ENCODE measurements around the gene TEKTIP1. TPM values are rescaled to one million over a fixed set of nuclear protein-coding genes. Genes with fewer than 3 reads are reported as not detected.

TEKTIP1 gene
- total and polyA plus RNA-seq, 2 experiments from 2014 or later, result 1.5 TPM; not detected in 1

DNA sequence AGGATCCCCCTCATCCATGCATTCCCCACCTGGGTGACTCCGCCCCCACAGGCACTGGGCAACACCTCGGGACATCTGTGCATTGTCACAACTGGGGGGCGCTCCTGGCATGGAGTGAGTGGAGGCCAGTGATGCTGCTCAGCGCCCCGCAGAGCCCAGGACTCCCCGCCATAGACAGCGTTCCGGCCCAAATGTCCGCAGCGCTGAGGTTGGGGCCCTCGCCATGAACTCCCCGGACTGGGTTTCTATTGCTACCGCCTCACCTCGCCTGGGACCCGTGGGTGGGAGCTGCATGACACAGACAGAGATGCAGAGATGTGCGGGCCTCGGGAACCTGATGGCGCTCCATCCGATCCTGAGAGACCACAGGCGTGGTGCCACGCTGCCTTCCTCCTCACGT, 28.2 kb upstream of the TEKTIP1 start:
- Histone ChIP-seq H3K27ac (no peak overlapping the region), H3K9me2 (replicated peaks; ENCODE audit: insufficient read depth) (no peaks in the 10 kb centered on the region), H4K20me1 (ENCODE audit: insufficient read depth, poor library complexity, severe bottlenecking) (peaks cover 81% of the 10 kb centered on the region), H3K4me1 (ENCODE audit: insufficient read depth) (peaks cover 10% of the 10 kb centered on the region), H2AFZ (no peak overlapping the region), H3K4me2 (no peak overlapping the region), H3K9me3 (ENCODE audit: low read depth) (no peaks in the 10 kb centered on the region), H3K79me2 (peaks cover 95% of the 10 kb centered on the region), H3K36me3 (replicated peaks; ENCODE audit: insufficient read depth, low read depth) (no peaks in the 10 kb centered on the region), H3K27me3 (no peaks in the 10 kb centered on the region), H3K4me3 (no peak overlapping the region)
- TF ChIP-seq EZH2phosphoT487 (IDR thresholded peaks at IDR 0.05; ENCODE audit: low read depth, severe bottlenecking, unreplicated experiment) (no peak), EZH2 (IDR thresholded peaks at IDR 0.05; ENCODE audit: borderline replicate concordance) (no peak)
- TF ChIP-seq, protein P1, sequence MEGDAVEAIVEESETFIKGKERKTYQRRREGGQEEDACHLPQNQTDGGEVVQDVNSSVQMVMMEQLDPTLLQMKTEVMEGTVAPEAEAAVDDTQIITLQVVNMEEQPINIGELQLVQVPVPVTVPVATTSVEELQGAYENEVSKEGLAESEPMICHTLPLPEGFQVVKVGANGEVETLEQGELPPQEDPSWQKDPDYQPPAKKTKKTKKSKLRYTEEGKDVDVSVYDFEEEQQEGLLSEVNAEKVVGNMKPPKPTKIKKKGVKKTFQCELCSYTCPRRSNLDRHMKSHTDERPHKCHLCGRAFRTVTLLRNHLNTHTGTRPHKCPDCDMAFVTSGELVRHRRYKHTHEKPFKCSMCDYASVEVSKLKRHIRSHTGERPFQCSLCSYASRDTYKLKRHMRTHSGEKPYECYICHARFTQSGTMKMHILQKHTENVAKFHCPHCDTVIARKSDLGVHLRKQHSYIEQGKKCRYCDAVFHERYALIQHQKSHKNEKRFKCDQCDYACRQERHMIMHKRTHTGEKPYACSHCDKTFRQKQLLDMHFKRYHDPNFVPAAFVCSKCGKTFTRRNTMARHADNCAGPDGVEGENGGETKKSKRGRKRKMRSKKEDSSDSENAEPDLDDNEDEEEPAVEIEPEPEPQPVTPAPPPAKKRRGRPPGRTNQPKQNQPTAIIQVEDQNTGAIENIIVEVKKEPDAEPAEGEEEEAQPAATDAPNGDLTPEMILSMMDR (IDR thresholded peaks at IDR 0.05; ENCODE audit: poor library complexity), result no peak
- 91% methylated on average over 19 of the region's 22 CpGs for WGBS (ENCODE audit: low lambda C conversion rate, missing lambda C conversion rate)
- DNase-seq (ENCODE audit: low spot score), result no peak

DNA sequence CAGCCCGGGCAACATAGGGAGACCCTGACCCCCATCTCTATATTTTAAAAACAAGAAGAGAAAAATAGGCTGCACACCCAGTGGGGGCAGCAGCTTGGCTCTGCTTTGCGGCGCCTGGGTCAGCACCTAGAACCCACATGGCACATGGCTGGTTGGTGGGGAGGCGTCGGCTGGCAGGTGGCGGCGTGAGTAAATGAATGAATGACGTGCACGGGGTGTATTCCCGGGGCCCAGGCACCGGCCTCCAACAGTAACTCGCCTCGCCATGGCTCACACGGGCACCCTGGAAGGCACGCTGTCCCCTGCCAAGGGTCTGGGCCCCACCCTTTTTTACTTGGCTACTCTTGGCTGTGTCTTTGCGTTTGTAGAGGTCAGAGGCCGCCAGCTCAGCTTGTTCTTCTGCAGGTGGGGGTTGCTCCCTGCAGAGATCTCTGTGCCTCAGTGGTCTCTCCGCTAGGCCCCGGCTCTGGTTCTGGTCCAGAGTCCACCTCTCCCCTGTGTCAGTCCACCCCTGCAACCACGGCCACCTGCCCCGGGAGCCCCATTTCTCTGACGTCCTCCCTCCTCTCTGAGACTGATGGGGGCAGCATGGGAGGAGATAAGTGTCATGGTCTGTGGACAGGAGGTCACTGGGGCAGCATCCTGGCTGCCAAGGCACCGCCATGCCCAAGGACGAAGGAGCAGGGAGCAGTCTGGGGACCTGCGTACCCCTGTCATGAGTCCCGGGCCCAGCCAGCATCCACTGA, 27.3 kb upstream of the TEKTIP1 start:
- WGBS (ENCODE audit: low lambda C conversion rate, missing lambda C conversion rate), result 97% methylated on average over 26 of the region's 26 CpGs
- Histone ChIP-seq H3K9me2 (replicated peaks; ENCODE audit: insufficient read depth) (no peaks in the 10 kb centered on the region), H3K9me3 (ENCODE audit: low read depth) (no peaks in the 10 kb centered on the region), H2AFZ (no peak overlapping the region), H3K4me2 (no peak overlapping the region), H3K27ac (no peak overlapping the region), H4K20me1 (ENCODE audit: insufficient read depth, poor library complexity, severe bottlenecking) (peaks cover 91% of the 10 kb centered on the region), H3K4me1 (ENCODE audit: insufficient read depth) (peaks cover 10% of the 10 kb centered on the region), H3K36me3 (replicated peaks; ENCODE audit: insufficient read depth, low read depth) (no peaks in the 10 kb centered on the region), H3K79me2 (peaks cover 100% of the 10 kb centered on the region), H3K27me3 (no peaks in the 10 kb centered on the region), H3K4me3 (no peak overlapping the region)
- no peak for DNase-seq (ENCODE audit: low spot score)
- TF ChIP-seq EZH2 (IDR thresholded peaks at IDR 0.05; ENCODE audit: borderline replicate concordance) (no peak), EZH2phosphoT487 (IDR thresholded peaks at IDR 0.05; ENCODE audit: low read depth, severe bottlenecking, unreplicated experiment) (no peak)
- TF ChIP-seq, protein P1 (IDR thresholded peaks at IDR 0.05; ENCODE audit: poor library complexity), result no peak

DNA sequence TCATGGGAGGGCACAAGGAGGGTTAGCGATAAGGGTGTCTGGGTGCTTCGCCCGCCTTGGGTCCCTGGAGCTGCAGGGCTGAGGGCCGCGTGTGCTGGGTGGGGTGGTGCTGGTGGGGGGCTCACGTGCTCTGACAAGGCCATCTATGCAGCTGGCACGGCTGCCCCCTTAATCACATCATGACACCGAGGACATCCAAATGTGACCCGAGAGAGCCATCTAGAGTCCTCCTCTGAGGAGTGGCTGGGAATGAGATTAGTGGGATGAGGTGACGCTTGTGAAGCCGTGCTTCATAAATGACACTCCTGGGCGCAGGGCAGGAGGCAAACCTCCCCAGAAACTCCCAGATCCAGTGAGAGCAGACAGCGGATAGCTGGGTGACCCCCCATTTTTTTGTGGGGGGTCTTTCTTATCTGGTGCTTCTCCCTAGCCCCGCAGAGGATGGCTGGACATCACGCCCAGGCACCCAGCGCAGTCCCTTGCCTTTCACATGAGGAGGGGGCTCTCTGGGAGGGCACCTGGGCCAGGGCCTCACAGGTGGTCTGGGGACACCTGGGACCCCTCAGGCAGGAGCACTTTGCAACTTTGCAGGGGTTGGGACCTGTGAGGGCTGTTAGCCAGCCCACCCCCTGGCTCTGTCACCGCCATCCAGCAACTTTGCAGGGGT, 26.3 kb upstream of the TEKTIP1 start:
- no peak for DNase-seq (ENCODE audit: low spot score)
- no peak overlapping the region for H3K27ac ChIP-seq
- TF ChIP-seq, protein P1 (IDR thresholded peaks at IDR 0.05; ENCODE audit: poor library complexity), result no peak
- TF ChIP-seq EZH2 (IDR thresholded peaks at IDR 0.05; ENCODE audit: borderline replicate concordance), result no peak
- no peak for TF ChIP-seq EZH2phosphoT487 (IDR thresholded peaks at IDR 0.05; ENCODE audit: low read depth, severe bottlenecking, unreplicated experiment)
- no peak overlapping the region for H2AFZ ChIP-seq
- H3K9me3 ChIP-seq (ENCODE audit: low read depth), result no peaks in the 10 kb centered on the region
- no peaks in the 10 kb centered on the region for H3K27me3 ChIP-seq
- peaks cover 98% of the 10 kb centered on the region for H4K20me1 ChIP-seq (ENCODE audit: insufficient read depth, poor library complexity, severe bottlenecking)
- no peaks in the 10 kb centered on the region for H3K36me3 ChIP-seq (replicated peaks; ENCODE audit: insufficient read depth, low read depth)
- WGBS (ENCODE audit: low lambda C conversion rate, missing lambda C conversion rate), result 94% methylated on average over 17 of the region's 17 CpGs
- H3K79me2 ChIP-seq, result peaks cover 100% of the 10 kb centered on the region
- H3K9me2 ChIP-seq (replicated peaks; ENCODE audit: insufficient read depth), result no peaks in the 10 kb centered on the region
- H3K4me1 ChIP-seq (ENCODE audit: insufficient read depth), result peaks cover 15% of the 10 kb centered on the region
- no peak overlapping the region for H3K4me2 ChIP-seq
- H3K4me3 ChIP-seq, result no peak overlapping the region
